Epithelial cell of prostate (primary cell): ENCODE data around the gene TLCD3B.

Source experiments
- DNase-seq: peaks from one replicate; pipeline ENCODE4 v3.0.0-alpha.2; 2011; ENCODE audit warnings: low read depth, low spot score
- H3K27ac ChIP-seq: fragments of 450-650 bp; 2 replicates; pipeline ENCODE4 v1.5.1; 2017; ENCODE audit warnings: mild to moderate bottlenecking

Gene TLCD3B

GRCh38 chr16:30030841-30031413 lies at the start of gene TLCD3B:
Gene TLCD3B, minus strand, starts transcription at chr16:30031271. Its CDS starts 744 bp downstream, at chr16:30030527.
- H3K27ac ChIP-seq, result no peak within 1 kb of the TSS
- no peak for DNase-seq

GRCh38 chr16:30079480-30079879 lies 48.4 kb upstream of the TLCD3B start:
- DNase-seq, result no peak
- H3K27ac ChIP-seq, result no peak overlapping the region

GRCh38 chr16:30078744-30079143 lies 47.7 kb upstream of the TLCD3B start:
- no peak overlapping the region for H3K27ac ChIP-seq
- no peak for DNase-seq

GRCh38 chr16:30077656-30078055 lies 46.6 kb upstream of the TLCD3B start:
- H3K27ac ChIP-seq, result peak overlapping the region; percentile 90
- DNase-seq, result no peak

- DNase-seq, result no peak
- H3K27ac ChIP-seq, result peak overlapping the region; percentile 90
Measured at GRCh38 chr16:30076276-30076791, 45.3 kb upstream of the TLCD3B start.

- DNase-seq, result no peak
- H3K27ac ChIP-seq, result peak within 1 kb of the TSS; percentile 90
Measured at GRCh38 chr16:30075503-30076275, 44.6 kb upstream of the TLCD3B start, which contains the start of gene PPP4C. Gene PPP4C, plus strand, starts transcription at chr16:30075994. Its CDS starts 384 bp downstream, at chr16:30076378.

GRCh38 chr16:30070490-30070889 lies 39.4 kb upstream of the TLCD3B start:
- peak overlapping the region; percentile 25 for H3K27ac ChIP-seq
- no peak for DNase-seq

- H3K27ac ChIP-seq, result peak overlapping the region; percentile 25
- DNase-seq, result no peak
Measured at GRCh38 chr16:30069611-30070462, 38.8 kb upstream of the TLCD3B start.

GRCh38 chr16:30068750-30069610 lies 37.9 kb upstream of the TLCD3B start:
- no peak for DNase-seq
- H3K27ac ChIP-seq, result peak overlapping the region; percentile 95

- DNase-seq, result no peak
- peak overlapping the region; percentile 95 for H3K27ac ChIP-seq
Measured at GRCh38 chr16:30068333-30068732, 37.3 kb upstream of the TLCD3B start.

GRCh38 chr16:30067584-30067916 lies 36.5 kb upstream of the TLCD3B start:
- peak overlapping the region; percentile 95 for H3K27ac ChIP-seq
- no peak for DNase-seq

- peak overlapping the region; percentile 95 for H3K27ac ChIP-seq
- DNase-seq, result no peak
Measured at GRCh38 chr16:30066761-30067583, 35.9 kb upstream of the TLCD3B start.

GRCh38 chr16:30065943-30066760 lies 35.1 kb upstream of the TLCD3B start:
- DNase-seq, result no peak

GRCh38 chr16:30065102-30065942 lies 34.3 kb upstream of the TLCD3B start, which contains the start of gene ALDOA:
Gene ALDOA, plus strand, starts transcription at chr16:30065760. Its CDS starts 1,138 bp downstream, at chr16:30066898.
- H3K27ac ChIP-seq, result peak within 1 kb of the TSS; percentile 95
- DNase-seq, result peak; percentile 96

More at GRCh38 chr16:30065943-30066760, 35.1 kb upstream of the TLCD3B start:
- H3K27ac ChIP-seq, result peak overlapping the region; percentile 95

- peak overlapping the region; percentile 95 for H3K27ac ChIP-seq
- DNase-seq, result no peak
Measured at GRCh38 chr16:30064729-30065101, 33.6 kb upstream of the TLCD3B start.

- DNase-seq, result no peak
- H3K27ac ChIP-seq, result peak overlapping the region; percentile 95
Measured at GRCh38 chr16:30063893-30064728, 33.0 kb upstream of the TLCD3B start.
